PC-9 (cell line): ENCODE data around the gene F3.

Experiments
- CTCF ChIP-seq: fragments of 200-600 bp; sonication (generic); conservative IDR thresholded peaks from 2 replicates; pipeline ENCODE4 v1.6.1; 2017; ENCODE audit warnings: mixed run types, antibody characterized with exemption, mild to moderate bottlenecking, moderate library complexity
- EZH2 ChIP-seq: fragments of 200-600 bp; sonication (generic); IDR thresholded peaks from 2 replicates; pipeline ENCODE4 v1.8.0; 2017; ENCODE audit warnings: antibody characterized with exemption, low read depth

GRCh38 chr1:94527447-94528031 lies 14.0 kb downstream of the F3 start:
- TF ChIP-seq CTCF (0 out of 2 replicates have a peak, but pooled peaks have one; percentile 40), EZH2 (no peak)
